NCI-H1048 (cell line): Measurements from ENCODE around the gene SMPD4.
"Not testable (repeated sequence)": the region's sequence is repeated elsewhere in the genome, so short reads cannot be mapped to it uniquely, and the experiment has no call there.

Source experiments
- DNase-seq: peaks from one replicate; lab custom pipeline; 2025; lab: John Stamatoyannopoulos, UW

Gene SMPD4

DNA sequence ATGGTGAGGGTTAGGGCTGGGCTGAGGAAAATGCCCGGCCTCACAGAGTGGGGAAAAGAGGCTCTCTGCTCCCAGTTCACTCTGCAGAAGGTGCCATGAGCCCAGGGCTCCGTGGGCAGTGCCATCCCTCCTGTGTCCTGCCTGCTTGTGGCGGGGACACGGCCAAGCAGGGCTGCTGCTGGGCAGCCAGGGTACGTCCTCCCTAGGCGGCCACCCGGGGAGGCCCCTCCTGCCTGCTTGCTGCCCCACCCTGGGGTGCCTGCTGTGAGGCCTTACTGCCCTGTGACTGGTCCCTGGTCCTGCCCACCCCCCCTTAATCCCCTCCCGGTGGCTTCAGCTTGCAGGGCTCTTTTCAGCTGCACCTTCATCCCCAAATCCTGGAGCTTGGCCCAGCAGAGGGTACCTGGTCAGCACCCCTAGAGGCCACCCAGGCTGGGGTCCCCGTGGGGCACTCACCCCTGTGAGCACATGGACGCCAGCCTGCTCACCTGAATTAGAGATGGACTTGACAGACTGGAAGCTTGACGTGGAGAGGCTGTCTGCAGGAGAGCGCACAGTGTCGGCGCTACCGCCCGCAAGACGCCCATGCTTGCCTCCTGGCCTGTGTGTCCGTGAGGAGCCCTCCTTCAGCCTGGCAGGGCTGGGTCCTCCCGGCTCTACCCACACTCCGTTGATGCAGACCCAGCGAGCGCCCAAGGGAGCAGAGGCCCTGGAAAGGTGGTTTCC lies 39.6 kb downstream of the SMPD4 start:
- DNase-seq: not testable (repeated sequence)

DNA sequence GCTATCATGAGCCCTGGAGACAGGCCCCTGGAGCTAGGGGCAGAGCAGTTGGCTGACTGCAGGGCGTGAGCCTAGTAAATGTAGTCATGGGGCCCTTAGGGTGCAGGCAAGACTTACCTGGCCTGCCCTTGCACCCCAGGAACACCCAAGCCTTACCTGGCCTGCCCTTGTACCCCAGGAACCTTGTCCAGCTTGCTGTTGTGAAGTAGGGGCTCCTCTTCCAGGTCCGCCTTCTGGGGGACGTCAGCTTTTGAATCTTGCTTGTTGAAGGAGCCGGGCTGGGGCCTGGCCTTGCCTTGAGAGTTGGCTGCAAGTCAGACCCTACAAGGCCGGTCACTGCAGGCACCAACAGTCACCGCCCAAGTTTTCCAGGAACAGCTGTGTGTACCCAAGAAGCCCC lies 40.4 kb downstream of the SMPD4 start:
- DNase-seq: not testable (repeated sequence)

DNA sequence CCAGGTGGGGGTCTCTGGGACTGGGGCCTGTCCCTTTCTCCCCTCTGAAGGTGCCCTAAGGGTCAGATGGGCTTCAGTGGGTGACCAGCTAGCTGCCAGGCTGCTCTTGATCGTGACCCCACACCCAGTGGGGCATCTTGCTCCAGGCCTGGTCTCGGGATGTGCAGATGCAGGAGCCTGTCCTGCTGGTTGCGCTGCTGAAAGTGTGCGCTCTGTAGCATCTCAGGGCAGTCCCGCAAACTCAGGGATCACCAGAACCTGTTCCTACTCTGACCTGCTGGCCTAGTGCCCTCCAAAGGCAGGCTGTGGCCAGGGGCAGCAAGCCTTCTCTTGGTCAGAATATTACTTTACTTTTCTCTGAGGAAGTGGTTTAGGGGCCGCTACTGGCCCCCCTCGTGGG lies 40.9 kb downstream of the SMPD4 start:
- DNase-seq: not testable (repeated sequence)

DNA sequence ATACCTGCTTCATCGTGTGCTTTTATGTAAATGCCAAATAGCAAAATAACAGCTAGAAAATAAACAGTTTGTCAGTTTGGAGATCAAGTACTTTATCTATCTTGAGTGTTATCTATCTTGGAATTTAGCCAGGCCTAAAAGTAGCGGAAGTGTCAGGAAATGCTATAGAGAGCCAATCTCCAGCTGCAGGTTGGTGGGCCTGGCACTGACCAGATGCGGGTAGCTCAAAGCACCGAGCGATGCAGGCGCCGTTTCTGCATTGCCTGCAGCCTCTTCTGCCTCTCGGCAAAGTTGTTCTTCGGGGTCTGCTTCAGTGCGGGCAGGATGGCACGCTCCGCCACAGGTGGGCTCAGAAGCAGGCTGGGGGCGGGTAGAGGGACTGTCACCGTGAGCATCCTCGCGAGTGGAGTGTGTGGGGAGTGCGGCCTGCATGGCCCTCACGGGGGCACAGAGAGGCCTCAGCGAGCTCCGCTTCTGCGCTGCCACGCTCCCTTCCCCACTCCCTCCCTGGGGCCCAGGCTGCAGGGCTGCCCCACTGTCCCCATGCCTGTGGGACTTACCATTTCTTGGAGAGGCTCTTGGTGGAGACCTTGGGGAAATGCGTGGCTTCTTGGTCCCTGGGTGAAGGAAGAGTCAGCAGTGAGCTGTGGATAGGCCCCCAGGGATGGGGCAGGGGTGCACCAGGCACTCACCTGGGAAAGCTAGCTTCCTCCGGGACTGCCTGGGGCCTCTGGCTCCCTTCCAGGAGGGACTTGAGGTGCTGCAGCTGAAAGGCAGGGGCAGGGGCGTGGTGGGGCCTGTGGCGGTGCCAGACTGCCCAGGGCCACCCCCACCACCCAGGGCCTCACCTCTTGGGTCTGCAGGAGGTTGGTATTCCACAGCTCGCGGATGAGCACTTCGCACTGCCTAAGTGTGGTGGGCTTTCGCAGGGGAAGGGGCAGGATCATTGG lies 41.8 kb downstream of the SMPD4 start:
- not testable (repeated sequence) for DNase-seq

DNA sequence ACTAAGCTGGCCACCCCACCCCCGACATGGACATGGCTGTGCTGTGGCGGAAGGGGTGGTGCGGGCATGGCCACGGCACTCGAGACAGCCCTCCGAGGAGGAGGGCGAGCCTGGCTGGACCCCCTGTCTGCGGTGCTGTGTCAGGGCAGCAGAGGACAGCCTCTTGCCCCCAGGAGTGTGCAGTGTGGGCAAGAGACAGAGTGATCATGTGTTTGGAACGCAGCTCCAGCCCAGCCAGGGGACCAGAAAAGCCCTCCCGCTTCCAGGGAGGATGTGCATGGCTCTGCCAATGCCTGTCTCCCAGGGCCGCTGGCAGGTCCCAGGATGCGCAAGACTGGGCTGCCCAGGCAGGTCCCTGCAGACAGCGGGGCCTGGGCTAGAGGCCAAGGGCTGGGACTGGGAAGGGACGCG lies 42.6 kb downstream of the SMPD4 start:
- DNase-seq: not testable (repeated sequence)

DNA sequence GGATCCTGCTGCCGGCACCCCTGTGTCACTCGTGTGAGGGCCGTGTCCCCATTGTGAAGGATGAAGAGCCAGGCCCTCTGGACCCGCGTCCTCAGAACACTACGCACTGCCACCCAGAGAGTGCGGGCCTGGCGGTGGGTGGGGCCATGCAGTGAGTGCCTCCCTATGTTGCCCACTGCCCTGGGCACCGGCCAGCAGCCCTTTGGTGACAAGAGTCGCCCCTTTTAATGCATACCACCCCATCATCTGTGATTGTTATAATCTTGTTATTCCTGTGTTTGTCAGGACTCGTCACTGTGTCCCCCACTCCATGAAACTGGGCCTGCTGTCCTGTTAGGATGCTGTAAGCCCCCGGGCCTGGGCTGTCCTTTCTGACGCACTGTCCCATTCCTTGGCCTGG lies 43.1 kb downstream of the SMPD4 start:
- not testable (repeated sequence) for DNase-seq

DNA sequence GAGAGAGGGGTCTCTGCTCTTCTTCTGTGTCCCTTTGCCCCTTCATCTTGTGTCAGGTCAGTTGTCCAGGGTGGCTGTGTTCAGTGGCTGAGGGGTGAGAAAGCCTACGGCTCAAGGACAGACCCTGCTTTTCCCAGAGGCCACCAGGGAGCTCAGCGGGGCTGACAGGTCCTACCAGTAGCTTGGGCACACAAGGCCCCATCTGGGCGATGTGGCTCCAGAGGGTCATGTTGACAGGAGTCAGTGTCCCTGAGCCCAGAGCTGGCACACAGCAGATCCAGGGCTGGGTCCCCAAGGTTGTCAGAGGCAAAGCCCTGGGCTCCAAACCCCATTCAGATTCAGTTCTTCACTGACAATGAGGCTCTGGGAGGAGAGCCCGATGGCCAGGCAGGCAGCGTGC lies 44.3 kb downstream of the SMPD4 start:
- DNase-seq: not testable (repeated sequence)

DNA sequence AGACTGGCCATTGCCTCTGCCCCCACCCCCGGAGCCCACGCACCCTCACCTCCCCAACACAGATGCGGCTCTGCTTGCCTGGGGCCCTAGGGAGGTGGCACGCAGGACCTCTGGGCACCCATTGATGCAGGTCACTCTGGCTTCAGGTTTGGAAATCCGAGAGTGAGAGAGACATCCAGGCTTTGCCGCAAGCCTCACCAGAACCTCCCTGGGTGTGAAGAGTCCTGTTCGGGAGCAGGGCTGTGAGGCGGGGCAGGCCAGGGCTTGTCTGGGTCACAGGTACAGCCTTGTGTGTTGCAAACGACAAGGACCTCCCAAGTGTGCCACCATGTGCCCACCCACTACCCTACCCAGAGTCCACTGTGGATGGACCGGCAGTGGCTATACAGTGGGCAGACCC lies 44.9 kb downstream of the SMPD4 start:
- not testable (repeated sequence) for DNase-seq

DNA sequence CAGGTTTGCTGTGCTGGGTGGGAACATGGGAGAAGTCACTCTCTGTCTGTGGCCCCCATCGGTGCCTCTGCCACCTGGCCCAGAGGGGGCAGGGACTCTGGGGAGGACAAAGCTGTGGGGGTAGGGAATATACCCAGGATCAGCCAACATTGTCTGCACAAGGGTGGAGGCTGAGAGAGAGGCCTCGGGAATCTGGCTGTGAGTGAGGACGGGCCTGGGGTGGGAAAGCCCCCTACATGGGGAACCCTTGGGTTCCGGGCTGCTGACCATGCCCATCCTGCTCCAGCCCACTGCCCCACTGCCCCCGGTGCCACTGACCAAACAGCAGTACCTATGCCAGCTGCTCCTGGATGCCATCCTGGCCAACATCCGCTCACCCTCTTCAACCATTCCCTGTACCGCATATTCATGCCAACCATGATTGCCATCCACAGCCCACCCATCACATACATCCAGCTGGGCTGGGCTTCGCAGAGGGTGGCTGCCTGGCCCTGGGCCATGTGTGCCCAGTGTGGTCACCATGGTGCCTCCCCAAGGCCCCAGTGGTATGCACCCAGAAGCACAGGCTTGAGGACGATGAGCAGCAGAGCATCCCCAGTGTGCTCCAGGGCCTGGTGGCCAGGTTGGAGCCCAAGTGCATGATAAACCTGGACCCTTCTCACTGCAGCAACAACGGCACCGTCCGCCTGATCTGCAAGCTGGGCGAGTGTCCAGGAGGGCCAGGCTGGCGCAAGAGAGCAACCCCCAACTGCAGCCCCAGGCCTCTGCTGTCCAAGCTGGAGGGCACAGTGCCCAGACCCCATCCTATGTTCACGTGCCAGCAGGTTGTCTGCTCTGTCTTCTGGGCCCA lies 45.5 kb downstream of the SMPD4 start:
- DNase-seq: no peak

DNA sequence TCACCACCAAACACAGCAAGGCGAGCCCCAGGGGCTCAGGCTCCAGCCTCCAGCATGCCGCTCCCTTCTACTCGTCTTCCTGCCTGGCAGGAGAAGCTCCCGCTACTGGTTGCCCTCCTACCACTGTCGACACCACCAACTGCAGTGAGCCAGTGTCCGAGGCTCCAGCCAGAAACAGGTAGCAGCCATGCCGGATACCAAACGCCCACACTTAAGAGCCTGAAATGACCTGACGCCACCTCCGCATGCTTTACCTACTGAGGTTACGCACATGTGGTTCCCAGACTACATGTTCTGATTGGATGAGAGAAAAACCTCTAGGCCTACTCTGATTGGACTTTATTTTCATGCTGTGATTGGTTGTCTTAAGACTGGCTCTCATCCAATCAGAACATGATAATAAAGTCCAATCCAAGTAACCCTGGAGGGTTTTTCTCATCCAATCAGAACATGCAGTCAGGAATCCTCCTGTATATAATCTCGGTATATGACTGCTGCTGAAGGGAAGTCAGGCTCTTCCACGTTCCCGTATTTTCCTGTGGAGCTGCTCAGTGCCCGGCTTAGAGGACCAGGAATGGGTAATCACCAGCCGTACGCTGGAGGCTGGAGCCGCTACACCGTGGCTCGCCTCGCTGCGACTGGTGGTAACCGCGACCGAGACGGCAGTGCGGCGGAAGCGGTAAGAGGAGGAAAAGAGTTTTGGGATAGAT lies 52.1 kb downstream of the SMPD4 start, which contains the start of gene POTEF:
Gene POTEF (minus strand): TSS at position 103 of the 710 bp plus-strand sequence. CDS start 8,707 bp downstream, outside the sequence.
- not testable (repeated sequence) for DNase-seq

DNA sequence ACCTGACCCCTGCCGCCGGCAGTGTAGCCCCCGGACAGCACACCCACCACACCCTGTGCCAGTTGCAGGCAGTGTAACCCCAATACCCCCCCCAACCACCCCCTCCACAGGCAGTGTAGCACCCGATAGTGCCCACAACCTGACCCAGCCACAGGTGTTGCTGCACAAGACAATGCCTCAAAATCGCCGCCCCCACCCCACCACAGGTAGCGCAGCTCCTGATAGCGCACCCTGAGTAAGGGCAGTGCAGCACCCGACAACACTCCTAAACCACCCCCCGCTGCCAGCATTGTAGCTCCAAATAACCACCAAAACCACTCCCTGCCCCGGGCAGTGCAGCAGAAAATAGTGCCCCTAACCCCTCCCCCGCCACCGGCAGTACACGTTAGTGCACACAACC lies 52.9 kb downstream of the SMPD4 start:
- DNase-seq: not testable (repeated sequence)

DNA sequence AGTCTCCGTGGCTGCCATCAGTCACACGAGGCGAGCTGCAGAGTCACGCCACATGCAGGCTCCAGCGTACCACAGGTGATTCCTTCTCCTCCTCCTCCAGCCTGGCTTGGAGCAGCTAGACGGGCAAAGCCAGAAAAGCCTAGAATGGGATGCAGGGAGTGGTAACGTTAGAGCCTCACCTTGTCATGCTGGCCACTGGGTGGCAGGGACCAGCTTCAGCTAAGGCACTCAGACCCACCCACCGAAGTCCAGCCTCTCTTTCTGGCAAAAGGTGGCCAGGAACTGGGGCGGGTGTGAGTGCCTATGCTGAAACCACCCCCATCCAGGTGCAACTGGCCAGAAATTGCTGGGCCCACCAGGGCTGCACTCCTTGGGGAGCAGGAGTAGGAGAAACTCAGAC lies 53.7 kb downstream of the SMPD4 start:
- DNase-seq: not testable (repeated sequence)

DNA sequence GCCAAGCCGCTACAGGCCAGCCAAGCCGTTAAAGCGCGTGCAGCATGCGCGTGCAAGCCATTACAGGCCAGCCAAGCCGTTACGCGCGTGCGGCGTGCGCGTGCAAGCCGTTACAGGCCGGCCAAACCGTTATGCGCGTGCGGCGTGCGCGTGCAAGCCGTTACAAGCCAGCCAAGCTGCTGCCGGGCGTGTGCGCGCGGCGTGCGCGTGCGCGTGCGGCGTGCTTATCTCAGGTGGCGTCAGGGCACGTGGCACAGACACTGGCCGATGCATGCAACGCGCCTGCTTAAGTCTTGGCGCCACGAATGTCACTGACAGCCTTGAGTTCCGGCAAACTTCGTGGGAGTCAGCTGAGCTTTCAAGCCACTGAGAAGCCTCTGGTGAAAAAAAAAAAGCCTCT lies 60.5 kb downstream of the SMPD4 start:
- DNase-seq: not testable (repeated sequence)

DNA sequence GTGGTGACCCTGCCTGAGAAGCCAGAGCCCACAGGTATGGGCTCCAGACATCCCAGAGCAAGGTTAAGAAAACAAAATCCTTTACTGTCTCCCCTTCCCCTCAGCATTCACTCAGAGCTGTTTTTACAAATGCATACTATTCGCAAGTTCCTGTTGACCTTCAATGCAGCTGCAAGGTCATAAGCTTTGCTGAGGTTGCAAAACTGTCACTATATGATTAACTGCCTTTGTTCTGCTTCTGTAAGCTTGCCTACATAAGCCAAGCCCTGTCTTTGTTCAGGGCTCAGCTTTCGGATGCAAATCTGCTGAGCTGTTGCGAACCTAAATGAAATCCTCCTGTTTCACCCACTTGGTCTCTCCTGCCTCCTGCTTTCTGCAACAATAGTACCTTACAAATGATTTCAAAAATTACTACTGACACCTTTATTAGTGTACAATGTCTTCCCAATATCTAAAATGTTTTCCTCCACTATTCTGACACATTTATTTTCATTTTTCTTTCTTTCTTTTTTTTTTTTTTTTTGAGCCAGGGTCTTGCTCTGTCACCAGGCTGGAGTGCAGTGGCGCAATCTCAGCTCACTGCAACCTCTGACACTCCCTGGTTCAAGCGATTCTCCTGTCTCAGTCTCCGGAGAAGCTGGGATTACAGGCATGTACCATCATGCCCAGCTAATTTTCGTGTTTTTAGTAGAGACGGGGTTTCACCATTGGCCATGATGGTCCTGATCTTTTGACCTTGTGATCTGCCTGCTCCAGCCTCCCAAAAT lies 78.6 kb downstream of the SMPD4 start:
- not testable (repeated sequence) for DNase-seq
